Head of caudate nucleus (tissue), 42 donors: Measurements from ENCODE around the gene EVPL.
"Not testable (repeated sequence)": the region's sequence is repeated elsewhere in the genome, so short reads cannot be mapped to it uniquely, and the experiment has no call there.

Source experiments
- DNase-seq, 42 donors: peaks; one replicate each; pipeline versions ENCODE4 v3.0.0 to v3.0.0-alpha.2; 2020 to 2021; ENCODE audit warnings: mixed read lengths in 7 of 42
- intact Hi-C: fragments of 100-400 bp; cut with DNase I; formaldehyde crosslinking; loops from one replicate; pipeline ENCODE4 v1.15.0; 2022

The EVPL gene

GRCh38 chr17:76027159-76027839, at the start of gene EVPL:
TSS of gene EVPL (minus strand) at chr17:76027306. CDS start at chr17:76027198, 108 bp downstream.
- intact Hi-C loops = no loop called here
- DNase-seq = no peak

GRCh38 chr17:76076146-76076764, 49.1 kb upstream of the EVPL start:
- intact Hi-C loops = no loop called here
- peak in 1 of 42 donors; percentile 11 for DNase-seq

- DNase-seq = peak in 3 of 42 donors; percentile 18 to 56 (median 30)
- intact Hi-C loops = no loop called here
Measured at GRCh38 chr17:76075364-76076145, 48.4 kb upstream of the EVPL start.

- intact Hi-C loops = no loop called here
- DNase-seq = peak in 1 of 42 donors; percentile 14
Measured at GRCh38 chr17:76074390-76075363, 47.6 kb upstream of the EVPL start, which contains the start of gene GALR2. TSS of gene GALR2 (plus strand) at chr17:76074781. CDS start at chr17:76074884, 103 bp downstream.

- DNase-seq = peak; percentile 93 to 99 (median 98)
- intact Hi-C loops = loop anchor here (1.0 kb wide), 1 partner anchor 31 kb away; the partner anchor contains the start of gene EXOC7
Measured at GRCh38 chr17:76072148-76072858, 45.2 kb upstream of the EVPL start, which contains the start of gene SRP68. TSS of gene SRP68 (minus strand) at chr17:76072517. CDS start at chr17:76072491, 26 bp downstream.

- intact Hi-C loops = loop anchor here (1.0 kb wide), 1 partner anchor 32 kb away; the partner anchor contains the start of gene EXOC7
- DNase-seq = peak in 1 of 42 donors; percentile 15
Measured at GRCh38 chr17:76071531-76072147, 44.5 kb upstream of the EVPL start.

GRCh38 chr17:76065775-76066174, 38.7 kb upstream of the EVPL start:
- intact Hi-C loops = no loop called here
- DNase-seq = no peak

- no peak for DNase-seq
- intact Hi-C loops = no loop called here
Measured at GRCh38 chr17:76063875-76064546, 36.9 kb upstream of the EVPL start.

- DNase-seq, intact Hi-C loops: not testable (repeated sequence)
Measured at GRCh38 chr17:76058264-76058663, 31.2 kb upstream of the EVPL start.

- DNase-seq = no peak
- intact Hi-C loops = no loop called here
Measured at GRCh38 chr17:76056882-76057281, 29.8 kb upstream of the EVPL start.

GRCh38 chr17:76054112-76054476, 27.0 kb upstream of the EVPL start:
- DNase-seq = no peak
- intact Hi-C loops = no loop called here

- intact Hi-C loops = no loop called here
- DNase-seq = peak in 14 of 42 donors; percentile 8 to 58 (median 30)
Measured at GRCh38 chr17:76053246-76054111, 26.4 kb upstream of the EVPL start.

GRCh38 chr17:76051561-76051960, 24.5 kb upstream of the EVPL start:
- intact Hi-C loops = no loop called here
- no peak for DNase-seq

GRCh38 chr17:76050538-76051467, 23.7 kb upstream of the EVPL start:
- intact Hi-C loops = no loop called here
- DNase-seq = no peak
